Thoracic aorta (tissue), 2 donors: ENCODE measurements around the gene CEACAM4. TPM values are rescaled to one million over a fixed set of nuclear protein-coding genes. Genes with fewer than 3 reads are reported as not detected.

Experiments
- ATAC-seq: fragments of 150-250 bp; one replicate; pipeline ENCODE4 v1.8.0; 2017; ENCODE audit warnings: low read depth; ENCODE audit not compliant: insufficient number of reproducible peaks, low FRiP score
- DNase-seq: peaks from one replicate; pipeline ENCODE4 v3.0.0-alpha.2; 2020; ENCODE audit warnings: low spot score
- H3K27ac ChIP-seq, 2 donors: fragments of 200-600 bp; sonication (generic); 1 replicate in 1 of 2; 2 replicates in 1 of 2; pipeline ENCODE4 v1.5.1; 2016; ENCODE audit warnings: mild to moderate bottlenecking in 2 of 2, moderate library complexity in 2 of 2
- H3K27me3 ChIP-seq: fragments of 200-600 bp; sonication (generic); replicated peaks from 2 replicates; pipeline ENCODE4 v1.6.0; 2016; ENCODE audit warnings: mild to moderate bottlenecking; ENCODE audit not compliant: insufficient read depth
- H3K36me3 ChIP-seq: fragments of 200-600 bp; sonication (generic); one replicate; pipeline ENCODE4 v1.5.1; 2016
- H3K4me1 ChIP-seq, 2 donors: fragments of 200-600 bp; sonication (generic); 1 replicate in 1 of 2; 2 replicates in 1 of 2; pipeline versions ENCODE4 v1.5.1 to v1.6.0; 2016; ENCODE audit warnings: low read depth in 2 of 2, mild to moderate bottlenecking in 1 of 2; ENCODE audit not compliant: control insufficient read depth in 1 of 2
- H3K4me3 ChIP-seq: fragments of 200-600 bp; sonication (generic); 2 replicates; pipeline ENCODE4 v1.5.1; 2016; ENCODE audit warnings: mild to moderate bottlenecking
- H3K9me3 ChIP-seq: fragments of 200-600 bp; sonication (generic); 2 replicates; pipeline ENCODE4 v1.5.1; 2016
- CTCF ChIP-seq: fragments of 200-600 bp; sonication (generic); IDR thresholded peaks from one replicate; pipeline ENCODE4 v1.5.1; 2019; ENCODE audit warnings: antibody characterized with exemption
- total RNA-seq, 2 donors: library from RNA; depleted of rRNA; stranded (reverse); fragments of >200 nt; gene quantifications; one replicate each; pipeline versions ENCODE4 v1.1.0 to v1.2.3, GENCODE V29; 2016

Gene CEACAM4
- total RNA-seq, 2 donors from 2014 or later, result 4.0 TPM; not detected in 1

GRCh38 chr19:41619018-41619556 is 7.8 kb downstream of the CEACAM4 start:
- no peak for ATAC-seq
- TF ChIP-seq CTCF, result no peak
- H3K36me3 ChIP-seq, result no peaks in the 10 kb centered on the region
- no peak for DNase-seq
- no peak overlapping the region for H3K27ac ChIP-seq
- no peaks in the 10 kb centered on the region for H3K9me3 ChIP-seq
- H3K4me1 ChIP-seq, result no peaks in the 10 kb centered on the region
- no peak overlapping the region for H3K4me3 ChIP-seq
- no peaks in the 10 kb centered on the region for H3K27me3 ChIP-seq

- no peak for ATAC-seq
These were observed 8.7 kb downstream of the CEACAM4 start for GRCh38 chr19:41617941-41618730.

GRCh38 chr19:41616792-41617621 is 9.9 kb downstream of the CEACAM4 start:
- Histone ChIP-seq H3K4me3 (no peak overlapping the region), H3K36me3 (no peaks in the 10 kb centered on the region), H3K9me3 (no peaks in the 10 kb centered on the region), H3K27ac (no peak overlapping the region), H3K27me3 (no peaks in the 10 kb centered on the region), H3K4me1 (no peaks in the 10 kb centered on the region)
- DNase-seq (no peak), ATAC-seq (no peak)
- no peak for TF ChIP-seq CTCF

More at GRCh38 chr19:41617941-41618730, 8.7 kb downstream of the CEACAM4 start:
- no peak overlapping the region for H3K27ac ChIP-seq
- no peaks in the 10 kb centered on the region for H3K9me3 ChIP-seq
- DNase-seq, result no peak
- H3K4me1 ChIP-seq, result no peaks in the 10 kb centered on the region
- no peak overlapping the region for H3K4me3 ChIP-seq
- H3K36me3 ChIP-seq, result no peaks in the 10 kb centered on the region
- no peaks in the 10 kb centered on the region for H3K27me3 ChIP-seq
- no peak for TF ChIP-seq CTCF

- H3K9me3 ChIP-seq, result no peaks in the 10 kb centered on the region
- no peak for TF ChIP-seq CTCF
- no peaks in the 10 kb centered on the region for H3K4me1 ChIP-seq
- H3K27ac ChIP-seq, result no peak overlapping the region
- no peak for DNase-seq
- H3K4me3 ChIP-seq, result no peak overlapping the region
- no peaks in the 10 kb centered on the region for H3K27me3 ChIP-seq
- ATAC-seq, result no peak
- no peaks in the 10 kb centered on the region for H3K36me3 ChIP-seq
These were observed 11.7 kb downstream of the CEACAM4 start for GRCh38 chr19:41615207-41615606.

GRCh38 chr19:41612483-41612882 is 14.4 kb downstream of the CEACAM4 start:
- Histone ChIP-seq H3K27ac (no peak overlapping the region), H3K4me1 (no peaks in the 10 kb centered on the region), H3K36me3 (no peaks in the 10 kb centered on the region), H3K9me3 (no peaks in the 10 kb centered on the region), H3K4me3 (no peak overlapping the region), H3K27me3 (no peaks in the 10 kb centered on the region)
- TF ChIP-seq CTCF, result no peak
- no peak for DNase-seq
- ATAC-seq, result no peak
